GM18519 (cell line): ENCODE data around the gene PRPSAP1.
"Not testable (repeated sequence)": the region's sequence is repeated elsewhere in the genome, so short reads cannot be mapped to it uniquely, and the experiment has no call there.

Source experiments
- ATAC-seq: cut with Tn5 transposase; IDR thresholded peaks from one replicate; pipeline ENCODE4 v1.9.1; 2021; ENCODE audit warnings: mild to moderate bottlenecking, moderate library complexity; ENCODE audit not compliant: unreplicated experiment, low FRiP score

The PRPSAP1 gene

DNA sequence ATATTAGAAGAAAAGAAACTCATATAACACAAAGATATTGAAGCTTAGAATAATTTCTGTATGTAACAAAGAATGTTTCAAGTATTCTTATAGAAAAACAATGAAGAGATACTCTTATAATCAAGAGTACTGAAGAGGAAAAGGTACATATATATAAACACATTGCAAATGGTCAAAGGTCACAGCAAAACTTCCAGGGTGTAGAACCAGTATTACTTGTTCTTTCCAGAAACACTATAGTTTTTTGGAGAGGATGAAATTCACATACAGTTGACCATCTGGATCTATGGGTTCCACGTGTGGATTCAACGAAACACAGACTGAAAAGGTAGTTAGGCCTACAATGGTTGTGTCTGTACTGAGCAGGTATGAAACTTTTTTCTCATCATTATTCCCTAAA is 22.6 kb downstream of the PRPSAP1 start:
- no peak for ATAC-seq

DNA sequence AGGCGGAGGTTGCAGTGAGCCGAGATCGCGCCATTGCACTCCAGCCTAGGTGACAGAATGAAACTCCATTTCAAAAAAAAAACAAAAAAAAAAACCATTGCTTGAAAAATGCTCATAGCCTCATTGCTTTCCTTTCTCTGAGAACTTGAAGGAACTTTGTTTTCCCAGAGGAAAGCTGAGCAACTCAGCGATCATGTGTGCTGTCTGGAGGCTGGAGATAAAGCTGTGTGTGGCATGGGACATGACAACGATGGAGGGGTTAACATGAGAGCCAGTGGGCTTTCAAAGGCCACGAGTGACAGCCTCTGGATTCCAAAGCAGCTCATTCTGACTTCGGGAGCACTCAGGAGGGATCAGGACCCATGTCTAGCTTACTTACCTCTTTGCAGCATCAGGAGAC is 24.1 kb downstream of the PRPSAP1 start:
- ATAC-seq: no peak

- ATAC-seq: no peak
Observed at GRCh38 chr17:76327696-76328095, 26.0 kb downstream of the PRPSAP1 start.

- no peak for ATAC-seq
Observed at GRCh38 chr17:76326306-76326705, 27.4 kb downstream of the PRPSAP1 start.

DNA sequence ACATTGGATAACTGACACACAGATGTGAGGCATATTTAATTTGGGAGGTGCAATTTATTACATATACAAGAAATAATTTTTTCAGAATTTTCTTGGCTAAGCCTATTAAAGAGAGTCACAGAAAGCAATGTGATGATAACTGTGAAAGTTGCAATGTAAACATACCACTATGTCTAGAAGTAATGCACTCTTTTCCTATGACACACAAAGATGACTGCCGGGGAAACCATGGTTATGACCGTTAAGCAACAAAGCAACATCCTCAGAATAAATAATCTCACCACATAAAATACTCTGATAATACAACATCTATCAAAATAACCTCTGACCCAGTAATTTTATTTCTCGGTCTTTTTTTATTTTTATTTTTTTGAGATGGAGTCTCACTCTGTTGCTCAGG is 35.1 kb downstream of the PRPSAP1 start:
- ATAC-seq: no peak

GRCh38 chr17:76317535-76317934 is 36.2 kb downstream of the PRPSAP1 start:
- ATAC-seq: no peak

DNA sequence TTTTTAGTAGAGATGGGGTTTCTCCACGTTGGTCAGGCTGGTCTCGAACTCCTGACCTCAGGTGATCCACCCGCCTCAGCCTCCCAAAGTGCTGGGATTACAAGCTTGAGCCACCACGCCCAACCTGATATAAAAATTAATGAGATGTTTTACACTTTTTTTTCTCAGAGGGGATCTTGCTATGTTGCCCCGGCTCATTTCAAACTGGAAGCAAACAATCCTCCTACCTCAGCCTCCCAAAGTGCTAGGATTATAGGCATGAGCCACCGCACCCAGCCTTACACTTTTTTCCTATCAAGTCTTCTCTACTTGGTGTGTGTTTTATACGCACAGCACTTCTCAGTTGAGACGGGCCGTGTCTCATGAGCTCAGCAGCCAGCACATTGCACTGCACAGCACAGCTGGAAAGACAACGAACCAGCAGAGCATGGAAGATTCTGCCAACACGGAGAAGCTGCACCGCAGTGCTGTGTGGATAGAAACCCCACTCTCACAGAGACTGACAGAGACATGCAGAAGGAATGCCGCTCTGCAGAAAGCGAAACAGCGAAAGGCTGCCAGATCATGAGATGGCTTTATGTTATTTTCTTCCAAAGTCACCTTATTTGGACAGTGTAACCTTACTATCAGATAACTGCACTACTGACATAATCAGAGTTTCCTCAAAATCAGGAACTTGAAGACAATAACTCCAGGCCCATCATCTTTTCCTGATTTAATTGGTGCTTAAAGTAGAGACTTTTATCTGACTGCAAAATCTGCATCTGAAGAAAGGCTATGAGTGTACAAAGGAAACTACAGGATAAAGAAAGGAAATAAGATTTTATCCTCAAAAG is 39.1 kb downstream of the PRPSAP1 start:
- no peak for ATAC-seq

GRCh38 chr17:76312735-76313134 is 41.0 kb downstream of the PRPSAP1 start:
- ATAC-seq: no peak

GRCh38 chr17:76309461-76309860 is 44.3 kb downstream of the PRPSAP1 start:
- ATAC-seq: no peak

DNA sequence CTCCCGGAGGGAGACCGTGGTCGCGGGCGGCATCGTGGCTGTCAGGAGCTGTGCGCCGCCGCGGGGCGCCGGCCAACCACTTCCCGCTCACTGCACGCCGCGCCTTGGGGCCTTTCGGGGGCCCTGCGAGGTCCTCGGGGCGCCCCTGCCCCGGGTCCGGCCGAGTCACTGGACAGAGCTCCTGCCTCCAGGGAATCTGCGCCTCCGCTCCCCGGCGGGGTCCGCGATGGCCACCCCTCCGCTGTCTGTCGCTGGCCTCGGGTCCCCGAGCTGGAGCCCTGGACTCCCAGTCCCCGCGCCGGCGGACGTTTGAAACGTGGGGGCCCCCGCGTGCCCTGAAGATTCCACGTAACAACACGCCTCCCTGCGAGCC is 45.8 kb downstream of the PRPSAP1 start, which contains the start of gene QRICH2:
TSS of gene QRICH2 (minus strand) at position 311 of the 373 bp plus-strand sequence. CDS start at position 33, 278 bp downstream.
- no peak for ATAC-seq

DNA sequence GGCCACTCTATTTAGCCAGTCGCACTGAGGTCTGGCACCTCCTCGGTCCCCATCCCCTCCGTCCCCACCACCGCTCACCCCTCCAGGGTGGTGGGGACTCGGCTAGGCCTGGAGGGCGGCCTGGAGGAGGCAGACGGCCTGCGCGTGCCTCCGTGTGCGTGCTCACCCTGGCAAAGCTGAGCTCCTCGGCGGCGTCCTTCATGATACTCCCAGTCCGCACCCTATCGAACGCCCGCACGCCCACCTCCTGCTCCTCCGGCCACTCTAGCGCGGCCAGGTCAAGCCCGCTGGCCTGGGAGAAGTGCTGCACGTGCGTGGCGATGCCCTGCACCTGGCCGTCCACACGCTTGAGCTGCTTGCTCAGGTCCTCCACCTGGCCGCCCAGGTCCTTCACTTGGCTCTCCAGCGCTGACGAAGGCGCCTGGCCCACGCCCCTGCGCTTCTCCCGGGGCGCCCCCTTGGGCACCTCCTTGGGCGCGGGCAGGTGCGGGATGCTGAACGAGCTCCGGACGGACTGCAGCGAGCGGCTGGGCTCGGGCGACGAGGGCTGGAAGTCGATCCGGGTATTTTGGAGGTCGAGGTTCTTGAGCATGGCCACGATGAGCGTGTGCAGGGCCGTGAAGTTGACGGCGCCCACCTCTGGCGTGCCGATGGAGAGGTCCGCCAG is 46.3 kb downstream of the PRPSAP1 start:
- no peak for ATAC-seq

DNA sequence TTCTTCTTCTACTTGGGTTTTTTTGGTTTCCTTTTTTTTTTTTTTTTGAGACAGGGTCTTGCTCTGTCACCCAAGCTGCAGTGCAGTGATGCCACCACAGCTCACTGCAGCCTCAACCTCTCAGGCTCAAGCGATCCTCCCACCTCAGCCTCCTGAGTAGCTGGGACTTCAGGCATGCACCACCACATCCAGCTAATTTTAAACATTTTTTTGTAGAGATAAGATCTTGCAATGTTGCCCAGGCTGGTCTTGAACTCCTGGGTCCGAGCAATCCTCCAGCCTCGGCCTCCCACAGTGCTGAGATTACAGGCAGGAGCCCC is 48.6 kb downstream of the PRPSAP1 start:
- not testable (repeated sequence) for ATAC-seq

GRCh38 chr17:76304226-76305134 is 49.2 kb downstream of the PRPSAP1 start:
- ATAC-seq: no peak

DNA sequence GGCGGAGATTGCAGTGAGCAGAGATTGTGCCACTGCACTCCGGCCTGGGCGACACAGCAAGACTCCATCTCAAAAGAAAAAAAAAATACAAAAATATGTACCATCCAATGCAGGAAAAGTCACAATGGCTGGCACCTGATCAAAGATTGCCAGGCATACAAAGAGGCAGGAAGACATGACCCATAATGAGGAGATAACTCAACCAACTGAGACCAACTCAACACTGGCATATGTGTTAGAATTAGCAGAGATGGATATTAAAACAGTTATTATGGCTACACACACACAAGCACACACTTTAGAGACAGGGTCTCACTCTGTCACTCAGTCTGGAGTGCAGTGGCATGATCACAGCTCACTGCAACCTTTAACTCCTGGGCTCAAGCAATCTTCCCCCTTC is 56.3 kb downstream of the PRPSAP1 start:
- ATAC-seq: no peak

- ATAC-seq: no peak
Observed at GRCh38 chr17:76296889-76297288, 56.8 kb downstream of the PRPSAP1 start.

- no peak for ATAC-seq
Observed at GRCh38 chr17:76296186-76296585, 57.5 kb downstream of the PRPSAP1 start.

- no peak for ATAC-seq
Observed at GRCh38 chr17:76293106-76293505, 60.6 kb downstream of the PRPSAP1 start.

- ATAC-seq: no peak
Observed at GRCh38 chr17:76292567-76292966, 61.1 kb downstream of the PRPSAP1 start.

GRCh38 chr17:76281573-76282371 is 71.9 kb downstream of the PRPSAP1 start:
- ATAC-seq: no peak

GRCh38 chr17:76280650-76281049 is 73.1 kb downstream of the PRPSAP1 start:
- ATAC-seq: no peak
